Psoas muscle (tissue), 8 donors: Measurements from ENCODE around the gene PPP1R9A. TPM values are rescaled to one million over a fixed set of nuclear protein-coding genes. Genes with fewer than 3 reads are reported as not detected.

ENCODE experiments used
- ATAC-seq, 4 donors: fragments of 200-7000 bp; cut with Tn5 transposase; one replicate each; pipeline ENCODE4 v1.9.1; 2020; ENCODE audit warnings: moderate library complexity in 3 of 4, mild to moderate bottlenecking in 2 of 4
- DNase-seq, 2 donors: peaks; one replicate each; pipeline ENCODE4 v3.0.0-alpha.2; 2020
- H3K27ac ChIP-seq: fragments of 200-600 bp; one replicate; pipeline ENCODE4 v1.8.0; 2022
- H3K27me3 ChIP-seq, 3 donors: fragments of 200-600 bp in 1 of 3; one replicate each; pipeline versions ENCODE4 v1.6.1 to v1.8.0; 2013 to 2022; ENCODE audit warnings: low read length in 2 of 3, mild to moderate bottlenecking in 2 of 3, moderate library complexity in 1 of 3; ENCODE audit not compliant: insufficient read depth in 3 of 3
- H3K36me3 ChIP-seq, 2 donors: fragments of 200-600 bp in 1 of 2; one replicate each; pipeline versions ENCODE4 v1.6.1 to v1.8.0; 2013 to 2022; ENCODE audit warnings: low read depth in 1 of 2, mild to moderate bottlenecking in 1 of 2, moderate library complexity in 1 of 2; ENCODE audit not compliant: insufficient read depth in 1 of 2
- H3K4me1 ChIP-seq: fragments of 200-600 bp; one replicate; pipeline ENCODE4 v1.8.0; 2022
- H3K4me3 ChIP-seq: fragments of 200-600 bp; one replicate; pipeline ENCODE4 v1.8.0; 2022; ENCODE audit warnings: mild to moderate bottlenecking
- H3K9me3 ChIP-seq: fragments of 200-600 bp; one replicate; pipeline ENCODE4 v1.8.0; 2022
- CTCF ChIP-seq: fragments of 200-600 bp; IDR thresholded peaks from one replicate; pipeline ENCODE4 v1.8.0; 2022; ENCODE audit warnings: antibody characterized with exemption
- WGBS, 3 donors: extraction: QIAGEN DNeasy Blood & Tissue Kit; methylation state at CpG; one replicate each; pipeline versions ENCODE4 v1.1.6 to v1.1.7; 2013; 5-methylcytosine and 5-hydroxymethylcytosine counted together
- intact Hi-C, 2 donors: fragments of 100-400 bp; cut with DNase I; formaldehyde crosslinking; loops; one replicate each; pipeline versions ENCODE4 v1.11.0 to v1.14.2; 2022
- polyA plus RNA-seq, 3 donors: library from polyadenylated mRNA; stranded (reverse); fragments of 200-250 nt; gene quantifications; one replicate each; pipeline ENCODE4 v1.2.3, GENCODE V29; 2013
- total RNA-seq, 4 donors: library from RNA; stranded (reverse); fragmentation: NEBNext Ultra II Directional in 2 of 4; extraction: Animal tissue kit (Norgen Biotek cat#: 25700) in 2 of 4; gene quantifications; one replicate each; pipeline versions ENCODE4 v1.2.1 to v1.2.4, GENCODE V29; 2021 to 2023
- donor health status: healthy with polysubstance abuse.
- donor health status: DM: no; HTN: no; CAD: no; lungs with moderate emphysema.
- donor health status: Bipolar disorder and iron deficiency.
- donor health status: healthy.
- donor health status: DM: yes; HTN: yes; CAD: no.
- donor health status: DM: no; HTN: no; CAD: no.
- donor health status: DM: no; HTN: no; CAD: no.
- donor health status: DM: yes; HTN: yes; CAD: no.

The PPP1R9A gene
- total and polyA plus RNA-seq, 7 donors = 1.1 to 18.6 (median 13.5) TPM

DNA sequence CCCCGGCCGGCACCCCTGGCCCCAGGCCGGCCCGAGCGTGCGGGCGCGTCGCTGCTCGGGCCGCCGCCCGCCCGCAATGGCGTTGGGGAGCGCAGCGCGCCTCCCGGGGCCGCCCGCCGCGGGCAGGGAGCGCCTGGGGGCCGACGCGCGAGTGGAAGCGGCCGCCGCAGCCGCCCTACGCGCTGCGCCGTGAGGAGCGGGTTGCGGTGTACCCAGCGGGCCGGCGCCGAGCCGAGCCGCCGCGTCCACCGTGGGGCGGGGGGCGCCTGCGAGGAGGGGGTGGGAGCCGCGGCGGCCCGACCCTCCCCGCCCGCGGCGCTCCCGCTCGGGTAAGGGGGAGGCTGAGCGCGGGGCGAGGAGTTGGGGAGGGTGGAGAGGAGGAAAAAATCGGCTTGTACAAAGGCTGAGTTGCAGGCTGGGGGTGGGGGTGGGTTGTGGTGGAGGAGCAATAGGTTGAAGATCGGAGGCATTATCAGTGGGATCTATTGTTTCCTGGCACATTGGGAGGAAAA lies 473 bp downstream of the PPP1R9A start:
- Histone ChIP-seq H3K27ac (peak overlapping the region; percentile 76), H3K4me1 (peaks cover 23% of the 10 kb centered on the region), H3K36me3 (no peaks in the 10 kb centered on the region), H3K27me3 (no peaks in the 10 kb centered on the region), H3K9me3 (no peaks in the 10 kb centered on the region), H3K4me3 (peak overlapping the region; percentile 85)
- WGBS, 3 donors = 0 to 1% (median 1%) methylated on average over 26 to 65 of the region's 65 CpGs
- ATAC-seq (peak; percentile 45 to 69 (median 55)), DNase-seq (peak in 1 of 2 donors; percentile 13)
- intact Hi-C loops = loop anchor here in 1 of 2 donors (10.0 kb wide), 1 partner anchor 297 kb away; no protein-coding TSS in a partner anchor
- TF ChIP-seq CTCF = no peak

- H3K4me3 ChIP-seq = peak overlapping the region; percentile 85
- no peaks in the 10 kb centered on the region for H3K9me3 ChIP-seq
- no peaks in the 10 kb centered on the region for H3K36me3 ChIP-seq
- TF ChIP-seq CTCF = no peak
- intact Hi-C loops = loop anchor here in 1 of 2 donors (10.0 kb wide), 1 partner anchor 296 kb away; no protein-coding TSS in a partner anchor
- 3 to 6% (median 4%) methylated on average over 27 of the region's 27 CpGs for WGBS, 3 donors
- H3K27ac ChIP-seq = peak overlapping the region; percentile 76
- no peaks in the 10 kb centered on the region for H3K27me3 ChIP-seq
- DNase-seq (peak; percentile 17 to 53), ATAC-seq (peak; percentile 41 to 69 (median 60))
- H3K4me1 ChIP-seq = peaks cover 26% of the 10 kb centered on the region
Observed at GRCh38 chr7:94908323-94909178, 1.2 kb downstream of the PPP1R9A start.

DNA sequence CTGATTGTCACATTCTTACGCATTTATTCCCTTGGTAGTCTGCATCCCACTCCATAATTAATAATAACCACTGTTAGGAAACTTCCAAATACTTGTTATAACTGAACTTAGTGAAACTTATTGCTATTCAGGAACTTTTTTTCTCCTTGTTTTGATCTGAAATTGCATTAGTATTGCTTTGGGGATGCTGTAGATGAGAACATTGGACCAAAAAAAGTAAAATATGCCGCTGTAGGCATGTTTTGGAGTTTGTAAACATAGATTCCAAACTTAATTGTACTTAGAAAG lies 1.7 kb downstream of the PPP1R9A start:
- TF ChIP-seq CTCF = no peak
- Histone ChIP-seq H3K9me3 (no peaks in the 10 kb centered on the region), H3K27me3 (no peaks in the 10 kb centered on the region), H3K27ac (no peak overlapping the region), H3K4me3 (peak overlapping the region; percentile 85), H3K36me3 (no peaks in the 10 kb centered on the region), H3K4me1 (peaks cover 26% of the 10 kb centered on the region)
- DNase-seq (no peak), ATAC-seq (no peak)
- intact Hi-C loops = loop anchor here in 1 of 2 donors (10.0 kb wide), 1 partner anchor 296 kb away; no protein-coding TSS in a partner anchor
- 38 to 63% (median 41%) methylated on average over 2 of the region's 2 CpGs for WGBS, 3 donors

- Histone ChIP-seq H3K27ac (no peak overlapping the region), H3K36me3 (no peaks in the 10 kb centered on the region), H3K4me1 (peaks cover 26% of the 10 kb centered on the region), H3K9me3 (no peaks in the 10 kb centered on the region), H3K27me3 (no peaks in the 10 kb centered on the region), H3K4me3 (peak overlapping the region; percentile 21)
- intact Hi-C loops = no loop called here
- DNase-seq (no peak), ATAC-seq (no peak)
- no peak for TF ChIP-seq CTCF
Observed at GRCh38 chr7:94912085-94912484, 4.7 kb downstream of the PPP1R9A start.
